Measurements from ENCODE around the gene CAT.
"Not testable (repeated sequence)": the region's sequence is repeated elsewhere in the genome, so short reads cannot be mapped to it uniquely, and the experiment has no call there.

The CAT gene

GRCh38 chr11:34438529-34439507 lies at the start of gene CAT:
Gene CAT (plus strand): TSS chr11:34438934. CDS start chr11:34439014, 80 bp downstream.
- peak; percentile 94 to 95 for DNase-seq

- DNase-seq = no peak
These were observed 43.9 kb upstream of the CAT start for GRCh38 chr11:34394771-34395300.

- peak in 1 of 2 experiments; percentile 45 for DNase-seq
These were observed 42.7 kb upstream of the CAT start for GRCh38 chr11:34395916-34396550.

- no peak for DNase-seq
These were observed 41.6 kb upstream of the CAT start for GRCh38 chr11:34397120-34397519.

GRCh38 chr11:34397811-34398210 lies 40.9 kb upstream of the CAT start:
- DNase-seq = no peak

GRCh38 chr11:34403431-34403830 lies 35.3 kb upstream of the CAT start:
- DNase-seq = no peak

- DNase-seq = no peak
These were observed 34.5 kb upstream of the CAT start for GRCh38 chr11:34404280-34404679.

- DNase-seq = no peak
These were observed 33.5 kb upstream of the CAT start for GRCh38 chr11:34405079-34405858.

- no peak for DNase-seq
These were observed 32.3 kb upstream of the CAT start for GRCh38 chr11:34406413-34406812.

GRCh38 chr11:34407121-34407813 lies 31.5 kb upstream of the CAT start:
- DNase-seq = no peak

- DNase-seq = no peak
These were observed 30.1 kb upstream of the CAT start for GRCh38 chr11:34408580-34409172.

- no peak for DNase-seq
These were observed 27.6 kb upstream of the CAT start for GRCh38 chr11:34411111-34411510.

GRCh38 chr11:34411791-34412190 lies 26.9 kb upstream of the CAT start:
- no peak for DNase-seq

- no peak for DNase-seq
These were observed 25.5 kb upstream of the CAT start for GRCh38 chr11:34413263-34413662.

GRCh38 chr11:34415538-34415937 lies 23.2 kb upstream of the CAT start:
- DNase-seq = no peak

GRCh38 chr11:34416088-34416487 lies 22.6 kb upstream of the CAT start:
- DNase-seq = no peak

GRCh38 chr11:34416766-34417165 lies 22.0 kb upstream of the CAT start:
- DNase-seq = no peak

GRCh38 chr11:34417202-34417601 lies 21.5 kb upstream of the CAT start:
- no peak for DNase-seq

GRCh38 chr11:34419158-34419557 lies 19.6 kb upstream of the CAT start:
- DNase-seq = no peak

GRCh38 chr11:34423300-34423699 lies 15.4 kb upstream of the CAT start:
- DNase-seq = no peak

GRCh38 chr11:34424826-34425225 lies 13.9 kb upstream of the CAT start:
- DNase-seq = not testable (repeated sequence)

GRCh38 chr11:34425360-34425759 lies 13.4 kb upstream of the CAT start:
- no peak for DNase-seq
